HG02973 (cell line): ENCODE data around the gene FBH1.
"Not testable (repeated sequence)": the region's sequence is repeated elsewhere in the genome, so short reads cannot be mapped to it uniquely, and the experiment has no call there.

Experiments used
- ATAC-seq: cut with Tn5 transposase; IDR thresholded peaks from one replicate; pipeline ENCODE4 v1.9.1; 2021; ENCODE audit warnings: moderate library complexity; ENCODE audit not compliant: unreplicated experiment

FBH1 gene

GRCh38 chr10:5889624-5890451 is at the start of gene FBH1, which contains the start of gene ANKRD16:
FBH1 (plus strand) TSS chr10:5890243; CDS start chr10:5890346, 103 bp downstream.
ANKRD16 (minus strand) TSS chr10:5889893; CDS start chr10:5889354, 539 bp downstream.
- ATAC-seq = peak; percentile 81

DNA sequence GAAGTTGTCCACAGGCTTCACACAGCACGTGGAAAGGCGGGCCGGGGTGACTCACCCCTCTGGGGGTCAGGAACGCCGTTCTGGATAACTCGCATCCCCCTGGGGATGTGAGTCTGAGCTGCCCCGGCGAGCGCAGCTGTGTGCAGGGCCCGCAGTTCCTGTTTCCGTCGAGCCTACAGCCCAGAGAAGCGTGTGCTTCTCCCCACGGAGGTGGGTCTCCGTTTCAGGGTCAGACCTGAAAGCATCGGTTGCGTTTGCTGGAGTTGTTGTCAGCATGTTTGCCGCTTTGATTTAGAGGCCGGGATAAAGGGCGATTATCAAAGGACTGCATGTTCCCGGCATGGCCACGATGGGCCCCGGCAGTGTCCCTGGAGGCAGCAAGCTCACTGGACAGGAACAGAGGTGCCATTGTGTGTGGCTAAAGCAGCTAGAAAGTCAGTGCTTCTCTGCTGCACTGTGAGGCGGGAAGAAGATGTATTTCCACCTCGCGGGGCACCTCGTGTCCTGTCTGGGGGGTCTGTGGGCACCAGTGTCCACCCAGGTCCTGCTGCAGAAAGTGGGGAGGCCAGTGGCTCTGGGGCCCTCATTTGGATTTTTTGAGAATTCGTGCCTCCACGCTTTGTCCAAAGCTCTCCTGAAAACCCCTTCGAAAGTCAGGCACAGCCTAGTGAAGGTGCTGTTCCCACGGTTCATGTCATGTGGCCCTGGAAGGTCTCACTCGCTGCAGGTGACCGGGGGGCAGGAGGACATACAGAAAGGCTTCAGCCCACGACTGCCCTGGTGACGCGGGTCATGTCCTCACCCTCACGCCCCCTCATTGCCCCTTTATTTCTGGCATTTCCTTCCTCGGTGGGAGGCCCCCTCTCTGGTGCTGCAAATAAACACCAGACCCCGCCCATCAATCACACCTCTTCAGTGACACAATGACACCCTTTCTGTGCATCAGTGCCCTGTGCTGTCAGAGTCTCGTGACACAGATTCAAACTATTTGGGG is 49.4 kb upstream of the FBH1 start:
- ATAC-seq = peak; percentile 55

- no peak for ATAC-seq
These were observed 48.1 kb upstream of the FBH1 start for GRCh38 chr10:5841965-5842364.

DNA sequence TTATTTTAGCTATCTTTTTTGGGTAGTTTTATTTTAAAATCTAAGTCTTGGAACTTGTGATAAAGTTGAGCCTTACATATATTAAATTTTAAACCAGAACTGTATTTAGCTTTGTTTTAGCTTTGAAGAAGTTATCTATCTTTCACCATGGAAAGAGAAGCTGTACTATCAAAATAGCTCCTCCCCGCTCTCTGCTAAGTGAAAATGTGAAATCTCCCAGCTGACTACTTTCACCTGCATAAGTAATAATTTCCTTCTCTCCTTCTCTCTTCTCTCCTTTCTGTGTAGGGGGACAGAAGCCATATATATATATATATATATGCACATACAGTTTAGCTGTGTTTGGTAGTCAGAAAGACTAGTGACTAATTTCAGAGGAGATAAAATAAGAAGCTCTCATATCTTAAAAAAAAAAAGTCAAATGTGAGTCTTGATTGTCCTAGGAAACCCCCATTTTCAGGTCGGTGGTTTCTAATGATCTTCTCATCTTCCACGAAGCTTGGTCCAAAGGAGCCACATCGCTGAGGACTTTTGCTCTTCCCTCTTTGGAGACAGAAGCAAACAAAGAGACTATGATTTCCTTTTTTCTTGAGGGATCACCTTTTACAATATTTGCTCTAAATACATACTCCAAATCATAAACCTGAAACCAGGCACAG is 46.2 kb upstream of the FBH1 start:
- no peak for ATAC-seq

GRCh38 chr10:5844345-5845055 is 45.5 kb upstream of the FBH1 start:
- no peak for ATAC-seq

- not testable (repeated sequence) for ATAC-seq
These were observed 43.4 kb upstream of the FBH1 start for GRCh38 chr10:5846667-5847066.

- no peak for ATAC-seq
These were observed 35.9 kb upstream of the FBH1 start for GRCh38 chr10:5854131-5854475.

GRCh38 chr10:5855979-5856700 is 33.9 kb upstream of the FBH1 start:
- no peak for ATAC-seq

DNA sequence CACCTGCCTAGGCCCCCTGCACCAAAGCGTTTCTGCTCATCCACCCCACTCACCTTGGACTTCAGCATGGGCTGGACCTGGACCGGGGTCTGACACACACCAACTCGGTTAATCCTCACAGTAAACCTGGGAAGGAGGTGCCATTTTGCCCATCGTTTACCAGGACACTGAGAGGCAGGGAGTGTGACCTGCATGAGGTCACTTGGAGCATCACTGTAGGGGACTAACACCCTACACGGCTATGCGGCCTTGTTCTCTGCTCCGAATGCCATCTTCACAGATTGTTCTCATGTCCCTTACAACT is 33.4 kb upstream of the FBH1 start:
- no peak for ATAC-seq

GRCh38 chr10:5858811-5859210 is 31.2 kb upstream of the FBH1 start:
- ATAC-seq = no peak

GRCh38 chr10:5860066-5860465 is 30.0 kb upstream of the FBH1 start:
- no peak for ATAC-seq

GRCh38 chr10:5862360-5862961 is 27.6 kb upstream of the FBH1 start:
- peak; percentile 94 for ATAC-seq

DNA sequence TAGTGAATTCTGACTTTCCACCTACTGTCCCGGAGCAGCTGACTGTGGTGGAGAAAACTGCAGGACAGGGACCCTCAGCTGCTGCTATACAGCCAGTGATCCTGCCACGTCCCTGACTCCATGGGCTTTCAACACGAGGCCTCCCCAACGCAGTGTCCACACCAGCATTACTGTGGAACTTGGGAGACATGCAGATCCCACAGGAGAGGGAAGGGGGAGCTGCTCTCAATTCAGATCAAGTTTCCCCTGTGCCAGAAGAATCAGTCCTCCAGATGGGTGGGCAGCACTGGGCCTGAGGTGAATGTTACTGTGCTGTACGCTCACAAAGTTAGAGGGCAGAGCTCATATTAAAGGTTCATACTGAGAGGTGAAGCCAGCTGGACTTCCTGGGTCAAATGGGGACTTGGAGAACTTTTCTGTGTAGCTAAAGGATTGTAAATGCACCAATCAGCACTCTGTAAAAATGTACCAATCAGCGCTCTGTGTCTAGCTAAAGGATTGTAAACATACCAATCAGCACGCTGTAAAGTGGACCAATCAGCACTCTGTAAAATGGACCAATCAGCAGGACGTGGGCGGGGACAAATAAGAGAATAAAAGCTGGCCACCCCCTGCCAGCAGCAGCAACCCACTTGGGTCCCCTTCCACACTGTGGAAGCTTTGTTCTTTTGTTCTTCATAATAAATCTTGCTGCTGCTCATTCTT is 26.9 kb upstream of the FBH1 start:
- ATAC-seq = not testable (repeated sequence)

DNA sequence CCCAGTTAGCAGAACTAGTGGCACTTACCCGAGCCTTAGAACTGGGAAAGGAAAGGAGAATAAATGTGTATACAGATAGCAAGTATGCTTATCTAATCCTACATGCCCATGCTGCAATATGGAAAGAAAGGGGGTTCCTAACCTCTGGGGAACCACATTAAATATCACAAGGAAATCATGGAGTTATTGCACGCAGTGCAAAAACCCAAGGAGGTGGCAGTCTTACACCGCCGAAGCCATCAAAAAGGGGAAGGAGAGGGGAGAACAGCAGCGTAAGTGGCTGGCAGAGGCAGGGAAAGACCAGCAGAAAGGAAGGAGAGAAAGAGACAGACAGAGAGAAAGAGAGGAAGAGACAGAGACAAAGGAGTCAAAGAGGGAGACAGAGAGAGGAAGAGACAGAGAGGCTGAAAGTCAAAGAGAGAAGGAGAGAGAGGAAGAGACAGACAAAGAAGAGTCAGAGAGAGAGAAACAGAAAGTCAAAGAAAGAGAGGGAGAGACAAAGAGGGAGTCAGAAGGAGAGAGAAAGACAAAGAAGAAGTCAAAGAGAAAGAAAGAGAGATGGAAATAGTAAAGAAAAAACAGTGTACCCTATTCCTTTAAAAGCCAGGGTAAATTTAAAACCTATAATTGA is 23.5 kb upstream of the FBH1 start:
- not testable (repeated sequence) for ATAC-seq

DNA sequence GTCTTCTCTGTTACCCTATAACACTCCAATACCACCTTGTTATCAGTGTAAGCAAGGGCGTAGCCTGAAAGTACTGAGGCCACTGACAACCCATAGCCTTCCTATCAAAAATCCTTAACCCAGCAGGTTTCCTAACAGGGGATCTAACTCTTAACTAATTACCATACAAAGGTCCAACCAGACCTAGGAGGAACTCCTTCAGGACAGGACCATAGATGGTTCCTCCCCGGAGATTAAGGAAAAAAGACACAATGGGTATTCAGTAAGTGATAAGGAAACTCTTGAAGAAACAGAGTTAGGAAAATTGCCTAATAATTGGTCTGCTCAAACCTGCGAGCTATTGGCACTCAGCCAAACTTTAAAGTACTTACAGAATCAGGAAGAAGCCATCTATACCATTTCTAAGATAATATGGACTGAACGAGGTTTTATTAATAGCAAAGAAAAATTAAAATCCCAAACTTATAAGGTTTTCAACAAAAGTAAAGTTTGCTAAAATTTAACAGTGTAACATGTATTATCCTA is 22.9 kb upstream of the FBH1 start:
- not testable (repeated sequence) for ATAC-seq

- ATAC-seq = not testable (repeated sequence)
These were observed 21.7 kb upstream of the FBH1 start for GRCh38 chr10:5868383-5868782.

DNA sequence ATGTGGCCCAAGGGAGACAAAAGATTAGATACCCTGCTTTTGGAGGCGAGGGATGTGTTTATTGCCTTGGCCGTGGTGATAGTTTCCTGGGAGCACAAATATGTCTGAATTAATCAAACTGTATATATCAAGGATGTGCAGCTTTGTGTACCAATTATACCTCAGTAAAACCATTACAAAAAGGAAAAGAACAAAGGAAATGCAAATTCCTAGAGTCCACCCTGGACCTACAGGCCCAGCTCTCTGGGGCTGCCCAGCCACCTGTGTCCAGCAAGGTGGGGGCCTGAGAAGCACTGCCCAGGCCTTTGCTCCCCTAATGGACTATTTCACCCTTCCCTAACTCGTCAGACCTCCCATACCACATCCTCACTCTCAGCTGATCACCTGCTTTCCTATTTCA is 20.9 kb upstream of the FBH1 start:
- ATAC-seq = no peak

- ATAC-seq = no peak
These were observed 18.4 kb upstream of the FBH1 start for GRCh38 chr10:5871596-5871995.
